Measurements from ENCODE around the gene HPCAL1.

Gene HPCAL1

DNA sequence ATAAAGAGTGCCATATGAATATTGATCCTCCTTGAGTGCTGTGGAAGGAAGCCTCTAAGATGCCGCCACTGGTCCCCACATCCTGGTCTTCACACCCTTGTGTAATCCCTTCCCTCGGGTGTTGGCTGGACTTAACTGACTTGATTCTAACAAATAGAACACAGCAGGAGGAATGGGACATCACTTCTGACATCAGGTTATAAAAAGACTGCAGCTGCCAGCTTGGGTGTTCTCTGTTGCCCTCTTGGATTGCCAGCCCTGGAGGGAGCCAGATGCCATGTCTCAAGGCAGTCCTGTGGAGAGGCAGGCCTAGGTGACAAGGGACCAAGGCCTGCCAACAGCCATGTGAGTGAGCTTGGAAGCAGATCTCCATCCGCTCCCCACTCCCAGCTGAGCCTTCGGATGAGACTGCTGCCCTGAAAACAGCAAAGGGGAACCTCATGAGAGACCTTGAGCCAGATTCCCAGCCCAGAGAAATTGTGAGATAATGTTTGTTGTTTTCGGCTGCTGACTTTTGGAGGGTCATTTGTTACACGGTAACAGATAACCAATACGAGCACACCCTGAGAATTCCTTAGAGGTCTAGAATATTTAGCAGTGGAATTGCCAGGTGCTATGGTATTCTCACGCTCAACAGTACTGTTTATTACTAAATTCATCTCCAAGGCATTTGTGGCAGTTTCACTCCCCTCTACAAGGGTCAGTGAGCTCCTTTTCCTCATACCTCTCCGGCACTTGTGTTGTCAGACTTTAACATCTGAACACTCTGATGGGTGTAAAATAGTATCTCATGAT, 32.5 kb downstream of the HPCAL1 start:
- no peak for DNase-seq (ENCODE audit: low spot score)

- DNase-seq (ENCODE audit: low spot score), result no peak
Observed at GRCh38 chr2:10336283-10336682, 33.6 kb downstream of the HPCAL1 start.

- no peak for DNase-seq (ENCODE audit: low spot score)
Observed at GRCh38 chr2:10337449-10338269, 35.0 kb downstream of the HPCAL1 start.

- no peak for DNase-seq (ENCODE audit: low spot score)
Observed at GRCh38 chr2:10338270-10339188, 35.8 kb downstream of the HPCAL1 start.

GRCh38 chr2:10339647-10340592, 37.2 kb downstream of the HPCAL1 start:
- DNase-seq (ENCODE audit: low spot score), result no peak

DNA sequence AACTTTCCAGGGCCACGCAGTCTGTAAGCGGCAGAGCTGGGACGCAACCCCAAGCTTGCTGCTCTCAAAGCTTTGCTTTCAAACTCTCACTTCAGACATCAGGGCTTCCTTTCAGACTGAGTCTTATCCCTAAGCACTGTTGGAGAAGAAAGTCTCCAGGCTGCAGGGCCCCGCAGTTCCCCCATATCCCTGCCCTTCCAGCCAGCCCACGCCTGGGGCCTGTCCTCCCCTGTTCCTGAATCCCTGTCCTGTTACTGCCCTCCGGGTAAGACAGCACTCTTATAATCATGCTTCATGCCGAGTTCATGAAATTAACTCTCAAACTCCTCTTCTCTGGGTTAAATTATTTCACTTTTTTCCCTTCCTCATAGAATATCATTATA, 37.9 kb downstream of the HPCAL1 start:
- no peak for DNase-seq (ENCODE audit: low spot score)

DNA sequence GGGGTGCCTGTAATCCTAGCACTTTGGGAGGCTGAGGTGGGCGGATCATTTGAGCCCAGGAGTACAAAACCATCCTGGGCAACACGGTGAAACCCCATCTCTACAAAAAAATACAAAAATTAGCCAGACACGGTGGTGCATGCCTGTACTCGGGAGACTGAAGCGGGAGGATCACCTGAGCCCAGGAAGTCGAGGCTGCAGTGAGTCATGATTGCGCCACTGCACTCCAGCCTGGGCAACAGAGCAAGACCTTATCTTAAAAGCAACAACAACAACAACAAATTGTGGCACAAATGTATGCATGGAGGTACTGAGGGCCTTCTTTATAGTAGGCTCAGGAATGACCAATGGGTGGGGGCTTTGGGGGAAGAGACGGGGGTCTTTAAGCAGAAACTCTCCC, 38.5 kb downstream of the HPCAL1 start:
- DNase-seq (ENCODE audit: low spot score), result no peak

DNA sequence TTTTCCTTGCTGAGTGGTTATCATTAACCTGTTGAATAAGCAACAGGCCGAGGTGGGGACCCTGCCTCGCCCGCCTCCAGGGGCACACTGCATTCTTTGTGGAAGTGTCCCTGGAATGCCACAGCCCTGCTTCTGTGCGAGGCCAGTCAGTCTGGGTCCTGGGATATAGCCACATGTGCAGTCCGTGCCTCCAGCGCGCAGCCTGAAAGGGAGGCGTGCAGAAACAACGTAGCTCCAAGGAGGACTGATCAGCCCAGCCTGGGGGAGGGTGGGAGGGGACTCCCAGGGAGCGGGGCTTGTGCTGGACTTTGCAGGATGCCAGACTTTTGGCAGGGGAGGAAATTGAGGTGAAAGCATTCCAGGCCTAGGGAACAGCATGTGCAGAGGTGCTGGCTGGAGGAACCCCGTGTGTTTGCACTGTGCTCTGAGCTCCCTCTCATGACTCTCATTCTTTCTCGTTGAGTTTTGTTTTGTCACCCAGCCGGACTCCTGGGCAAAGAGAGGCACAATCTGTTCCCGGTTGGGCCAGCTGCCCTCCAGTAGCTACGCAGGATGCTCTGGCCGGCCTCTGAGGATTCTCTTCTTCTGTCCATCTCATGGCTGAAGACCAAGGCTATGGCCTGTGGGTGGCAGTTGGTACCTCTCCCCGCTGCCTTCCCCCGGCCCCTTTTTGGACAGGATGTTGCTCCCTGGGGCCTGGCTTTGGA, 39.7 kb downstream of the HPCAL1 start:
- no peak for DNase-seq (ENCODE audit: low spot score)

- DNase-seq (ENCODE audit: low spot score), result no peak
Observed at GRCh38 chr2:10343191-10343590, 40.5 kb downstream of the HPCAL1 start.

DNA sequence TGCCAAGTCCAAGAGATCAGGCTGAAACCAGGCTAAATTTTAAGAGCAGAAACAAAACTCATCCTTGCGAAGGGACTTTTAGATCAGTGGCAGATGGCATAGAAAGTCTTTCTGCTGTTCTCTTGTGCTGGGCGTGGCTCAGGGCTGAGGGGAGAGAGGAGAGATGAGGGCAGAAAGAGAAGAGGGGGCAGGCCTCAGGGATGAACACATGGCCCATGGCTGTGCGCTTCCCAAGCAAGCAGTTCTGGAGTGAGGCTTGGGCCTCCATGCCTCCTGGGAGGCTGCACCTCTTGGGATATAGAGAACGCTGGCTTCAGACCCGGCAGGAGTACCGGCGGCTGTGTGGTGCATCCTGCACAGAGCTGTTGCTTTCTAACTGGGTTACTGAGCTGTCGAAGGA, 41.0 kb downstream of the HPCAL1 start:
- no peak for DNase-seq (ENCODE audit: low spot score)

GRCh38 chr2:10344105-10345066, 41.7 kb downstream of the HPCAL1 start:
- DNase-seq (ENCODE audit: low spot score), result peak; percentile 62

- DNase-seq (ENCODE audit: low spot score), result no peak
Observed at GRCh38 chr2:10345126-10345525, 42.4 kb downstream of the HPCAL1 start.

DNA sequence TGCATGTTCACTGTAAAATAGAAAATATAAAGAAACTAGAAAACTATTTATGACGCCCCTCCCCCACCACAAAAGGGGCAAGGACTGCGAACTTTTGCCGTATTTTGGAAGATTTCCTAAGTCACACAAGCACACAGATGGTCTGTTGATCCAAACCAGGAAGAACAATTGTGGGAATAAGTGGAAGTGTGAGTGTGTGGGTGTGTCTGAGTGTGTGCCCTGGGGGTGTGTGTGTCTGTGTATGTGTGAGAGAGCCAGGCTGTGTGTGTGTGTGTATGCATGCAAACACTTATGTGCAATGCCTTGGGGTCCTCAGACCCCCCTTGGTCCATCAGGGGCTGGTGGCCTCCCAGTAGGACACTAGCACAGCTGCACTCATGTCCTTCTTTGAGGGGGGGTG, 43.1 kb downstream of the HPCAL1 start:
- DNase-seq (ENCODE audit: low spot score), result no peak

DNA sequence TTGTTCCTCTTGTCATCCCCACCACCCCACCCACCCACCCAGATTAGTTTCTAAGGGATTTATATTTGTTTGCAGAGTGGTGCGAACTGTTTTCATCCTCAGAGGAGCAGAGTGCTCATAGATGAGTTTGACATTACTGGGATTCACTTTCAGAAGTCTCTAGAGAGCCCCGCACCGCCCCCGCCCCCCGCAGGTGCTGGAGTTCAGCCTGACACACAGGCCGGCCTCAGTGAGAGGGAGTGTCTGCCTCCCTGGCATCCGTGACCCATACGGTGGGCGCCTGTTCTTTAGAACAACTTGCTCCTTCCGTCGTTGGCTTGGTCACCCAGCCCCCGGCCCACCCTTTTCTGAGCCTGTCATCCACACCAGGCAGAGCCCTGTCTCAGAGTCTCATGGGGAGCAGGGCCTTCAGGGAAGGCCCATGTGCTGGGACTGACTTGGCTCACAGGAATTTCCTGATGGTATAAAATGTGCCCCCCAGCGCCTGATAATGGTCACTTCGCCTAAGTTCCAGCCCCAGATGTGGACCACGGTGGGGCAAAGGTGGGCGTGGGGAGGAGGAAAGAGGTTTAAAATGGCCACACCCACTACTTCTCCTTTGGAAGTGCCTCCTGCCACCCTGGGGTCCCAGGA, 44.3 kb downstream of the HPCAL1 start:
- DNase-seq (ENCODE audit: low spot score), result no peak

GRCh38 chr2:10347562-10347948, 44.9 kb downstream of the HPCAL1 start:
- DNase-seq (ENCODE audit: low spot score), result no peak

DNA sequence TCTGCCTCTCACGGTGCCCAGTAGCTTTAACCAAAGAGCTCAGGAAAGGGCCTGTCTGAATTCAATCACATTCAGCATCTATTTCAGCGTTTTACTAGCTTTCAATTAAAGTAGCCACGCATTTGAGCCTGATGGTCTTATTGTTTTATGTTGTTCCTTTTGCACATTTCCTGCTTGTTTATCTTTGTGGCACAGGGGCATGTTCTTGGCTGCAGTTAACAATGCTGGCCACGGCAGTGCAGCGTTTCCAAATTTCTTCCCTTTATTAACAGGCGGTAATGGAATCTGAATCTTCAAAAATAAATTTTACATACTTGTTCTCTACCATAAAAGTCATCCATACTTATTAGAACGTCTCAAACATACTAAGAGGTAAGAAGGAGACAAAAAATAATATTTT, 46.2 kb downstream of the HPCAL1 start:
- DNase-seq (ENCODE audit: low spot score), result no peak

- DNase-seq (ENCODE audit: low spot score), result no peak
Observed at GRCh38 chr2:10350761-10351160, 48.1 kb downstream of the HPCAL1 start.

- DNase-seq (ENCODE audit: low spot score), result no peak
Observed at GRCh38 chr2:10352361-10352760, 49.7 kb downstream of the HPCAL1 start.

Measured in SK-N-DZ (cell line).